Left renal pelvis (tissue), 4 donors: ENCODE results near the gene DIS3L2. TPM values are rescaled to one million over a fixed set of nuclear protein-coding genes. Genes with fewer than 3 reads are reported as not detected.
"Not testable (repeated sequence)": the region's sequence is repeated elsewhere in the genome, so short reads cannot be mapped to it uniquely, and the experiment has no call there.

Source experiments
- DNase-seq, 4 donors: peaks; one replicate each; pipeline ENCODE4 v3.0.0-alpha.2; 2013; ENCODE audit warnings: low read depth in 4 of 4, low spot score in 3 of 4
- polyA plus RNA-seq, 4 donors: library from polyadenylated mRNA; unstranded; fragments of 120-200 nt; gene quantifications; one replicate each; pipeline ENCODE4 v1.2.1, GENCODE V29; 2013; ENCODE audit not compliant: insufficient read length in 4 of 4

The DIS3L2 gene
- polyA plus RNA-seq, 4 donors: 26.5 to 42.7 (median 33.0) TPM

DNA sequence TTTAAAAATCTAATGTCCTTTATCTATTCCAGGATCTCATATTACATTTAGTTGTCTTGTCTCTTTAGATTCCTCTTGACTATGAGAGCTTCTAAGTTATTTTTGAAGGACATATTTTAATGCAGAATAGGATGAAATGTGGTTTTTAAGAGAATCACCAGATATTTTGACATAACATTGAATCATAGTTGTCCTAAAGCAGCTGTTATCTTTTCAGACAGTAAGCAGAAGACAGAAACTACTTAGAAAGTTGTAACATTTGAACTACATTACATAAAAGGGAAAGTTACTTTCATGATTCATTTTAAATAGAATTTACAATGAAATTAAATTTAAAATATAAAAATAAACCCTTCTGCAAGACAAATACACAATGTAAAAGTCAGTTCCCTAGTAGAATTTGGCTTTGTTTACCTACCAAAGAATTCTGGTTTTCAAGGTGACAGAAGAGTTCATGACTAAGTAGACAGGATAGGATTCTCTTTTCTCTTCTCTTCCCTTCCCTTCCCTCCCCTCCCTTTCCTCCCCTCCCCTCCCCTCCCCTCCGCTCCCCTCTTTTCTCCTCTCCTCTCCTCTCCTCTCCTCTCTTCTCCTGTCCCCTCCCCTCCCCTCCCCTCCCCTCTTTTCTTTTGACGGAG lies 186.0 kb downstream of the DIS3L2 start:
- DNase-seq: no peak

DNA sequence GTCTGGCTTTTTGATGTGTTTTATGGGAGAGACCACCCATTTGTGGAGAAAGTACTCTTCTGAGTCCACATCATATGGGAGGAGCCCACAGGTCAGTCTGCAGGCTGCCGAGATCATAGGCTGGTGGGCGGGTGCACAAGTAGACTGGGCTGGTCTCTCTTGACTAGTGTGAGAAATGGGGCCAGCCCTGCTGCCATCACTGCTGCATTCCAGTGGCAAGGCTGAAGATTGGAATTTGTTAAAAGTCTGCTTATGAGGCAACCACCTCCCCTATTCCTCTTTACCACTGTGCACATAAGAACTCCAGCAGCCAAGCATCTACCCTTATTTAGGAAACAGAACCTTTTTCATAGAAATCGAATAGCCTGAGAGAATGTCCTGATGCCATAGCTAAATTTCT lies 200.7 kb downstream of the DIS3L2 start:
- no peak for DNase-seq

DNA sequence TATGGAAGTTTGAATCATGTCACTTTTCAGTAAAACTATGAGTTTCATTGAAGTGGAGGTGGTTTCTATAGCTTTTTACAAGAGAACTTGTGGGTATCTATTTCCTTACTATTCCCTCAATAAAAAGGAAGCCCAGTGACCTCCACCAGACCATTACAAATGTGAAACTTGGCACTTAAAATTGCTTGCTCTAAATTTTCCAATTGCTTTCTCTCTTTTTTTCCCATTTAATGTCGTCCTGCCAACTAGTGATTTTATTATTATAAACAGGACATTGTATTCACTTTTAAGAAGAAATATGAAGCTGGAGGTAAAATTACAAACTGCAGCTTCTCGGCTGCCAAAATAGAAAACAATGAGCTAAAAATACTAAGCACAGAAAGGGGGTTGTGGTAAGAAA lies 208.9 kb downstream of the DIS3L2 start:
- DNase-seq: no peak

DNA sequence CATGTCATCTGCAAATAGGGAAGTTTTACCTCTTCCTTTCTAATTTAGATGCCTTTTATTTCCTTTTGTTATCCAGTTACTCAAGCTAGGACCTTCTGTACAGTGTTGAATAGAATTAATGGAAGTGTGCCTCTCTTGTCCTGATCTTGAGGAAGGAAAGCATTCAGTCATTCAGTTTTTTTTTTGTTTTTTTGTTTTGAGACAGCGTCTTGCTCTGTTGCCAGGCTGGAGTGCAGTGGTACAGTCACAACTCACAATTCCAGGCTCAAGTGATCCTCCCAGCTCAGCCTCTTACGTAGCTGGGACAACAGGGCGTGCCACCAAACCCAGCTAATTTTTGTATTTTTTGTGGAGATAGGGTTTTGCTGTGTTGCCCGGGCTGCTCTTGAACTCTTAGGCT lies 213.1 kb downstream of the DIS3L2 start:
- DNase-seq: no peak

DNA sequence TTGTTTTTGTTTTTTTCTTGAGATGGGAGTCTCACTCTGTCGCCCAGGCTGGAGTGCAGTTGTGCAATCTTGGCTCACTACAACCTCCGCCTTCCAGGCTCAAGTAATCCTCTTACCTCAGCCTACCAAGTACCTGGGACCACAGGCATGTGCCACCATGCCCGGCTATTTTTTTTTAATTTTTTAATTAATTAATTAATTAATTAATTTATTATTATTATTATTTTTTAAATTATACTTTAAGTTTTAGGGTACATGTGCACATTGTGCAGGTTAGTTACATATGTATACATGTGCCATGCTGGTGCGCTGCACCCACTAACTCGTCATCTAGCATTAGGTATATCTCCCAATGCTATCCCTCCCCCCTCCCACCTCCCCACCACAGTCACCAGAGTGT lies 215.1 kb downstream of the DIS3L2 start:
- DNase-seq: not testable (repeated sequence)

DNA sequence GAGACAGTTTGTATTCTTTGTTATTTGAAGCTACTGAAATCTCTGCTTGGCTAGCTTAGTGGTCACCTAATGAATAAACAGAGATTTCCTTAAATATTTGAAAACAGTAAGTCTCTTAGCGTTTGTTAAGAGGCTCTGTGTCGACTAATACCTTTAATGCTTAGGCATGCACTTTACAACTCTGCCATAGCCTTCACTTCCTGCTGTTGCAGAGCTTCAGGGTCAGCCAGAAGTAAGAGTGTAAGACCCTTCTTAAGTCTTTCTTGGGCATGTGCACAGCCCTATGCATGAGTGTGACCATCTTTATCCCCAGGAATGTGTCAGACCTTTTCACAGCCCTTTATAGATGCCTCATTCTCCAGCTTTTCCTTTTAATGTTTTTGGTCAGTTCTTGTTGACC lies 221.8 kb downstream of the DIS3L2 start:
- no peak for DNase-seq

DNA sequence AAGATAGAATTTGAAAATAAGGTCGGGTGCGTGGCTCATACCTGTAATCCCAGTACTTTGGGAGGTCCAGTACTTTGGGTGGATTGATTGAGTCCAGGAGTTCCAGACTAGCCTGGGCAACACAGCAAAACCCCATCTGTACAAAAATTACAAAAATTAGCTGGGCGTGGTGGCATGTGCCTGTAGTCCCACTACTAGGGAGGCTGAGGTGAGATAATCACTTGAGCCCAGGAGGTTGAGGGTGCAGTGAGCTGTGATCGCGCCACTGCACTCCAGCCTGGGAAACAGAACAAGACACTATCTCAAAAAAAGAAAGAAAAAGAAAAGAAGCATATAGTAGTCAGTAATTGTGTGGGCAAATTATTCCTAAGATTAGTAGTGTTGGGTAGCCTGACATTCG lies 222.8 kb downstream of the DIS3L2 start:
- DNase-seq: no peak

DNA sequence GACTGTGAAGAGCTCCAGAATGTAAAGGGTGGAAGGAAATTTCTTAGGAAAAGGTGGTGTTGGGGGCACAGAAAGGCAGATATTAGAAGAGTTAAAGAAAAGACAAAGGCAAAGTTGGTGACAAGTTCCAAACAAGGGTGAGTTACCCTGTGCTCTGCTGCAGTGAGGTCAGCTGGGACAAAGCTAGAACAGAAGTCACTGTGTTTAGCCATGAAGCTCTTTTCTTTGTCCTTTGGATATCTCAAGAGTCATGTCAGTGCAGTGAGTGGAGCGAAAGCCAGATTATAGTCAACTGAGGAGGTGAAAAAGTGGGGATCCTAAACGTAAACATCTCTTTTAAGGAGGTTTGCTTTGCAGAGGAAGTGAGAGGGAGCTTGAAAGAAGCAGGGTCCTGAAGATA lies 229.3 kb downstream of the DIS3L2 start:
- DNase-seq: no peak

DNA sequence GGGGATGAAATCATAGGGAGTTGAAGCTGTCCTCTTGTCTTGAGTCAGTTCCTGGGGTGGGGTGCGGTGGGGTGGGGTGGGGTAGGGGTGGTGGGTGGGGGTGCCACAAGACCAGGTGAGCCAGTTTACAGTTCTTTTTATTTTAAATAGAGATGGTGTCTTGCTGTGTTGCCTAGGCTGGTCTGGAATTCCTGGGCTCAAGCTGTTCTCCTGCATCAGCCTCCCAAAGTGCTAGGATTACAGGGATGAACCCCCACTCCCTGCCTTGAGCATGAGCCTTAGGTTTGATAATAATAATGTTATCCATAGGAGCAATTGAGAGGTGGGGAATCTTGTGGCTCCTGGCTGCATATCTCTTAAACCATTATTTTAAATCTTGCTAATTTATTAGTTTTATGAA lies 234.0 kb downstream of the DIS3L2 start:
- DNase-seq: no peak

DNA sequence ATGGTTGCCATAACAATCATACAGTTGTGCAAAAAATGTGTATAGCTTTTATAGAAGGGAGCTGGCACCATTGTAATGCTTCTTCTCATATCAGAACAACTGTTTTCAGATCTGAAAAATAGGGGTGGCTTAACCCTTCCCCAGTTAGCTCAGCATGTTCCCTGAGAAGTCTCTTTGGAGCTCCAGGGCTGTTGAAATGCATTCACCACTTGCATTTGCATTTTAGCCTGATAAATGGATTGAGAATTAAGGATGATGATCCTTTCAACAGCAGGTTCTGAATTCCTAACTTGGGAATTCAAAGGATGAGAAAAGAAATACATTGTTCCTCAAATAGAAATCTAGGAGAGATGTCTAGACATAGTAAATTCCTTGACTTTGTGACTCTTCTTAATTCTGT lies 235.3 kb downstream of the DIS3L2 start:
- DNase-seq: no peak

DNA sequence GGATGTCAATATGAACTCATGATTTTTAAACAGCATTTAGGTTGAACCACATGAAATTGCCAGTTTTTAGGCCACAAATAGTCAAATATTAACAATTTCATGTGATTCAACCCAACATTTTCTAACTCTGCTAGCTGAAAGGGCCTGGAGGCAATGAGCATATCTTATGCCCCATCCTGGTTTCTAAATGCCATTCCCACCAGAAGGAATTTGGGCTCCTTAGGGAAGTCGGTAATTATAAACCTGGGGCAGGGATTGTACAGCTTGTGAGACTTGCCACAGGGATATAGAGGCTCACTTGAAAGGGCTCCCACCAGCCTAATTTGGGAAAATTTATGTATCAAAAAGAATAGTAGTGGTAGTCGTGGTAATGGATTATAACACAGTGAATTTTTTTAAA lies 238.7 kb downstream of the DIS3L2 start:
- DNase-seq: no peak

DNA sequence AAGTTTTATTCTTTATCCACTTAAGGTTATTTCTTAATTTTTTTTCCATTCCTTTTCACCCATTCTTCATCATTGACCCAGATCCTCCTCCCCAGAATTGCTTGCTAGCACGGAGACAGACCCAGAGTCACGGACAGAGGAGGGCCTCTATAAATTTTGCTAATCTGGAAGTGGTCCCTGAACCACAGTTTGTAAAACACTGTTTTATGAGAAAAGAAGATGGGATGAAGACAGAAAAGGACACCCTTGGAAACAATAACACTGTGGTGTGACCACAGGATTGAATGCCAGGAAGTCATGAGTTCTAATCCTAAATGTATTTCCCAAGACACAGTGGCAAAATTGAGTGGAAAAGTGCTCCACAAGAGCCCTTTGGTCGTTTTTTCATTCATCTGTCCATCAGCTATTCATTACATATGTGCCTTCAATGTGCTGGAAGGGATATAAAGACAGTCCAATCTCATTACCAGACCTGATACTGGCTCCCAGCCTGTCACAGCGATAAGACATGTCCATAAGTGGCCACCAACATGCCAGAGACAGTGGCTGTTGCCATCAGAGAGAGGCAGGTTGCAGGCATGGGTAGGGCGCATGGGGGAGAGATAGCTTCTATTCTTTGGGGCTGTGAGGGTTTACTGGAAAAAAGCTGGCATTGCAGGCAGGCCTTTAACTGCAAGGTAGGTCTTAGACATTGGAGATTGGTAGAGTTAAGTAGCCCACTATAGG lies 241.8 kb downstream of the DIS3L2 start:
- no peak for DNase-seq

DNA sequence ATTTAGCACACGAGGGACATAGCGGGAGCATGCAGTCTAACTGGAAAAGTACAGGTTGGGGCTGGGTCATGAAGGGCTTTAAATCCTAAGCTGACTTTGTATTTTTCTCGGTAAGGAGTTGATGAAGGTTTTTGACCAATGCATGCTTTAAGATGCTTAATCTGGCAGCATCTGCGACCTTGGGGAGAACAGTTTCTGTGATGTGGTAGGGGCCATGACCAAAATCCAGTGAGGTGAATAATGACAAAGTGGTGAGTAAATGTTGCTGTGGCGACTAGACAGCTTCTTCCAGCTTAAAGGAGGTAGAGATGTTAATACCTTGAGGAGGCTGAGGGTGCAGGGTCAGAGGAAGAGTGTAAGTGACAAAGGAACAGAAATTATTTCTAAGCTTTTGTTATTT lies 242.4 kb downstream of the DIS3L2 start:
- no peak for DNase-seq

DNA sequence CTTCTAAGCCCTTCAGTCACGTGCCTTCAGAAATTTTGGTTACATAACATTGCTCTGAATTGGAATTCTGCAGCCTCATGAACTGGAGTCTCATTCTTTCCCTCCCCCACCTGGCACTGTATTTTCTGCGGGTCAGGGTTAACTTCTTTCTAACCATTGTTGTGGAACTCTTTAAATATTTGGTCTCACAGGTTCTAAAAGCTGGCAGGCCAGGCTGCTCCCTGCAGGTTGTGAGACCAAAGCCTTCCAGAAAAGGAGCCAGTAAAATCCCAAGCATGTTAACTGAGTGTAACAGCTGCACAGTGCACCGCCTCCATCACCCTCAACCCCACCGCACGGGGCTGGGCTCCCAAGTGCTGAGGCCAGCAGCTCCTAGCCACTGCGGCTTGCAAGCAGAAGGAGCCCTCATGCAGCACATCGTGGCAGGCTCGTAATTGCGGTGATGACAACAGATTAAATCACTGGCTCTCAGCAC lies 243.0 kb downstream of the DIS3L2 start:
- DNase-seq: peak in 3 of 4 donors; percentile 8 to 35 (median 24)

DNA sequence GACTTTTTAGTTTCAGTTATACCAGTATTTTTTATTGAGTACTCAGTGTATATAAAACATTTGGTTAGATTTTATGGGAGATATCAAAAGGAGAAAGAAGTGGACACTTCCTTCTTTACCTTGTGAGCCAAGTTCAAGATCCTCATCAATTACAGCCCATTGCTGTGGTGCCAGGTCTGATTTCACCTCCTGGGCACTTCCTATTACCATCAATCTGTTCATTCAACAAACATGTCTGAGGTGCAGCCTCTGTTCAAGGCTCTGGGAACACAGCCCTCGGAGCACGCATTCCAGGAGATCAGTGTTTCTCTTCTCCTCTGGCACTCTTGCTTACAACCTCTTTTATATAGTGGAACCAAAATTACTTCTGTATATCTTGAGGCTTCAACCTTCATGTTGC lies 245.7 kb downstream of the DIS3L2 start:
- DNase-seq: no peak

DNA sequence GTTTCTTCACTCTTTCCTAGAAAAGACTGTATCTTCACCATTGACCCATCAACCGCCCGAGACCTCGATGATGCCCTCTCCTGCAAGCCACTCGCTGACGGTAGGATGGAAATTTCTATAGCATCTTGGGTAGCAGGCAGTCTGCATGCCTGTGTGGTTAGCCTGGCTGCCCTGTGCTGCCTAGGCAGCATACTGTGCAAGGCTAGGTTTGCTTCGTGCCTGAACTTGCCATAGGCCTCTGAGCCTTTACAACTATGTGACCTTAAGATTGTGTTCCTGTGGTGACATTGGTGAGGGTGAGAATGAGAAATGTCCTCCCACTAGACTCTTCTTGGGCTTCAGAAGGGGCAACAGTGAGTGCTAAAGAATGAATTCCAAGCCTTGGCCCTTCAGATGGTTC lies 248.8 kb downstream of the DIS3L2 start:
- DNase-seq: no peak

DNA sequence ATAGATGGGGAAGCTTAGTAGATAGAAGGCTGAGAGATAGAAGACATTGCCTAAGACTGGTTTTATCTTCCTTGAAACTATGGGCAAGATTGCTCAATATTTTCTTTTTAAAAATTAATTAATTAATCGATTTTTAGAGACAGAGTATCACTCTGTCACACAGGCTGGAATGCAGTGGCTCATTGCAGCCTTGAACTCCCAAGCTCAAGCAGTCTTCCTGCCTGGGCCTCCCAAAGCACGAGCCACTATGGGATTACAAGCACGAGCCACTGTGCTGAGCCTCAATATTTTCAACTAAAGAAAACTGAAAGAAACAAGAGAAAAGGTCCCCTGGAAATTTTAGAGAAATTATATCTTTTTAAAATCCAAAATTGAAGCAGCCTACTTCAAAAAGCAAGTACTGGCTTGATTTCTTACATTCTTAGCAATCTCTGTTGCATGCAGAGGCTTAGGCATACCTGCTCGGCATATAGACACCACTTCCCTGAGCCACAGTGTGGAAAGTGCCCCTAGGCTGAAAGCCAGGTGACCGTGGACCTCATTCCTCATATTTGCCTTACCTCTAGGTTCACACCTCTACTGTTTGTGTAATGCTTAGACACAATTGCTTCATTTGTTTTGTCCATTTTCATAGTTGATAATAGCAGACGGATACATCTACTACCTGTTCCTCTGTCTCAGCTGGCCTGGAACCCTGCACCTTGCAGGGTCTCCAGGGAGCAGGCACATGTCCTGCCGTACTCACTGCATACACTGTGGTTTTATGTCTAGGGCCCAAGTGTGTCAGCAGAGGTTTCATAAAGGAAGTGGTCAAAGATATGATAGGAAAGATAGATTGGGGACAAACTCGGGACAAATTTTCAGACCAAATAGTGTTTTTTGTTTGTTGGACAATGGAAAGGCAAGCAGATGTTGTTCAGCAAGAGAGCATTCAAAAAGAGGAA lies 250.5 kb downstream of the DIS3L2 start:
- DNase-seq: no peak

DNA sequence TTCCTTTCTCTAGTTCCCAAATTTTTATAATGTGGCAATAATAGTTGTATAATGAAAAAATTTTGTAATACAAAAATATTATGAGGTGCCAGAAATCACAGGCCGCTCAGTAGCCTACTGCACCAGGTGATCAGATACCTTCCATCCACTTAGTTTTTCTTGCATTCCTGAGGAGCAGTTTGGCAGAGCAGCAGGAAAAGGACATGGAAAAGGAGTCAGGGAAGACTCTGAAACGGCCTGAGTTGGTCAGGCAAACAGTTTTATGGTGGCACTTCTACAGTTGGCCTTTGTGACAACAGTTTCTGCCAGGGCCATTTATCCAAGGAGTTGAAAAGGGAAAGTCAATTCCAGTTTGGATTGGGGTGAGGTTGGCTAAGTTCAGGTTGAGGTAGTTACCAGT lies 251.7 kb downstream of the DIS3L2 start:
- no peak for DNase-seq

DNA sequence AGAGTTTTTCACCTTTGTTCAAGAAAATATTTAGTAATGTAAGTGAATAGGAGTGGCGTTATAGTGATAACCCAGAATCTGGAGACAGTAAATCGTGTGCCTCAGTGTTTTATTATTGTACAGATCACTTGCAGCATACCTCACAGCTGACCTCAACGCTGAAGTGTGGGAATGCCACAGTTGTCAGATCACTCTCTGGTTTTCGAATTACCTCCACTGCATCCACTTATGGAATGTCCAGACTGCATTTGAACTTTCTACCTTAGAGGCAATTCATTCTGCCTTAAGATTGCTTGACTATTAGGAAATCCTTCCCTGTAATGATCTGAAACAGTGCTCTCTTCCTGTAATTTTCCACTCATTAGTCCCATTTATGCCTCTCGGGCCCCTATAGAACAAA lies 252.5 kb downstream of the DIS3L2 start:
- no peak for DNase-seq

DNA sequence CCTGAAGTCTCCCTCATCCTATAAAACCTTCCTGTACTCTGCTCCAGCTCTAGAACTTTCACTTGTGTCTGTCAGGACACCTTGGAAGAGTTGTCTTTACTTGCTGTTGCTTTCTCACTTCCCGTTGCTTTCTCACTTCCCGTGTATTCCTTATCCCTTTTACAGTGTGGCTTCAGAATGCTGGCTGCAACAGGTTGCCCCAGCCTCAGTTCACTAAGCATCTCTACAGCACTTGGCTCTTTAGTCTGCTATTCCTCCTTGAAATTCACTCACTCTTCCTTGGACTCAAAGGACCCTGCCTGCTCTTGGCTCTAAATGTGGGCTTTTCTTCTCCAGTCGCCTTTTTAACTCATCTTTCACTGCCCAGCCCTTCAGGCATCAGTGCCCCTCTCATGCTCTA lies 254.5 kb downstream of the DIS3L2 start:
- no peak for DNase-seq

DNA sequence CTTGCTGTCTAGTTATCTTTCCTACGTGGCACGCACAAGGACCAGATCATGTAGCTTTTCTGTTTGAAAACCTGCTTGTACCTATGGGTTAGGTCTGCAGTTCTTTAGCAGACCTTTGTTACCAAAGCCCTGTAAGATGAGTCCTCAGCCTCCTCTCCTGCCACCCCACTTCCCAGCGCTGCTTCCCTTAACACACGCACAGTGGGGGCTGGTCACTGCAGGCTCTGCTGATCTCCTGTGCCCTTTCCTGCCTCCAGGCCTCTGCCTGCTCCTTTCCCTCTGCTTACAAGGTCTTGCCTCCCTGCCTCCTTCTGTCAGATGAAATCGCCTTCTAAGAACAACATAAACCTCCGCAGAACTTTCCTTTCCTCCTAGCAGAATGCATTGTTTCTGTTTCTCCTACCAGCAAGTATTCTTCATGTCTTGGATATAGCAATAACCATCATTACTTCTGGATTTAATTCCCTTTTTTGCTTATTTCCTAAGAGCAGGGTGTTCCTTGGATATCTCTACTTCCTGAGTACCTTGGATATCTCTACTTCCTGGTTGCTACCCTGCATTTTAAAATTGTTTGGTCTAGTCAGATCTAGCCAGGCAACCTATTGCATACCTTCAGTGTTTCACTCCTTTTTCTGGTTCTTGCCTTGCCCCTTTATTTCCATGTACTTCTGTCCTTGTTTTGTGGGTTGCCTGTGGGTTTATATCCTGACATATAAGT lies 257.4 kb downstream of the DIS3L2 start:
- no peak for DNase-seq
